Activated naive CD8-positive, alpha-beta T cell treated with anti-CD3 and anti-CD28 coated beads, Interleukin-2, amount 50 U/mL, for 24 hours (primary cell): ENCODE results near the gene WDR38.
A peak's percentile ranks its signal among the peaks of the same experiment; 100 is the strongest.

Experiments used
- ATAC-seq: fragments of 150-1000 bp; cut with Tn5 transposase; one replicate; pipeline ENCODE4 v1.10.0; 2021
- DNase-seq: peaks from one replicate; pipeline ENCODE4 v3.0.0; 2021
- H3K27ac Mint-ChIP-seq: one replicate; pipeline ENCODE4 v1.8.0; 2021; ENCODE audit warnings: mild to moderate bottlenecking, mixed read lengths
- H3K27me3 Mint-ChIP-seq: one replicate; pipeline ENCODE4 v1.8.0; 2021; ENCODE audit warnings: mixed read lengths
- H3K36me3 Mint-ChIP-seq: one replicate; pipeline ENCODE4 v1.8.0; 2021; ENCODE audit warnings: low read depth, mixed read lengths
- H3K4me1 Mint-ChIP-seq: one replicate; pipeline ENCODE4 v1.8.0; 2021; ENCODE audit warnings: mixed read lengths
- H3K4me3 Mint-ChIP-seq: one replicate; pipeline ENCODE4 v1.8.0; 2021; ENCODE audit warnings: mild to moderate bottlenecking, moderate library complexity, mixed read lengths
- H3K9me3 Mint-ChIP-seq: one replicate; pipeline ENCODE4 v1.8.0; 2021; ENCODE audit warnings: mixed read lengths

The WDR38 gene

GRCh38 chr9:124859803-124860581, 6.7 kb downstream of the WDR38 start:
- H3K4me1 Mint-ChIP-seq, result peaks cover 48% of the 10 kb centered on the region
- H3K27ac Mint-ChIP-seq, result peak overlapping the region; percentile 97
- peak overlapping the region; percentile 93 for H3K4me3 Mint-ChIP-seq
- H3K36me3 Mint-ChIP-seq, result peaks cover 47% of the 10 kb centered on the region
- DNase-seq (no peak), ATAC-seq (no peak)
- H3K9me3 Mint-ChIP-seq, result no peaks in the 10 kb centered on the region
- H3K27me3 Mint-ChIP-seq, result no peaks in the 10 kb centered on the region

- no peak for ATAC-seq
- H3K36me3 Mint-ChIP-seq, result peaks cover 47% of the 10 kb centered on the region
- DNase-seq, result no peak
- peak overlapping the region; percentile 93 for H3K4me3 Mint-ChIP-seq
- H3K27ac Mint-ChIP-seq, result peak overlapping the region; percentile 97
- H3K9me3 Mint-ChIP-seq, result no peaks in the 10 kb centered on the region
- H3K27me3 Mint-ChIP-seq, result no peaks in the 10 kb centered on the region
- peaks cover 48% of the 10 kb centered on the region for H3K4me1 Mint-ChIP-seq
These were observed 7.5 kb downstream of the WDR38 start for GRCh38 chr9:124860582-124861341.

GRCh38 chr9:124861342-124862229, 8.3 kb downstream of the WDR38 start, which contains the start of the genes ARPC5L and RPL35:
TSS of gene ARPC5L (plus strand) at chr9:124862130. CDS start at chr9:124869291, 7,161 bp downstream.
TSS of gene RPL35 (minus strand) at chr9:124861957. CDS start at chr9:124861912, 45 bp downstream.
- no peaks in the 10 kb centered on the region for H3K9me3 Mint-ChIP-seq
- peaks cover 47% of the 10 kb centered on the region for H3K36me3 Mint-ChIP-seq
- H3K4me3 Mint-ChIP-seq, result peak within 1 kb of the TSS; percentile 93
- DNase-seq (peak; percentile 95), ATAC-seq (peak; percentile 93)
- H3K27ac Mint-ChIP-seq, result peak within 1 kb of the TSS; percentile 97
- no peaks in the 10 kb centered on the region for H3K27me3 Mint-ChIP-seq
- peaks cover 48% of the 10 kb centered on the region for H3K4me1 Mint-ChIP-seq

GRCh38 chr9:124863371-124863871, 10.2 kb downstream of the WDR38 start:
- DNase-seq (no peak), ATAC-seq (no peak)
- no peaks in the 10 kb centered on the region for H3K9me3 Mint-ChIP-seq
- peak overlapping the region; percentile 32 for H3K4me3 Mint-ChIP-seq
- peaks cover 40% of the 10 kb centered on the region for H3K36me3 Mint-ChIP-seq
- H3K27ac Mint-ChIP-seq, result peak overlapping the region; percentile 72
- H3K4me1 Mint-ChIP-seq, result peaks cover 46% of the 10 kb centered on the region
- H3K27me3 Mint-ChIP-seq, result no peaks in the 10 kb centered on the region

- ATAC-seq (peak; percentile 67), DNase-seq (peak; percentile 94)
- Mint-ChIP-seq H3K4me3 (peak overlapping the region; percentile 97), H3K9me3 (no peaks in the 10 kb centered on the region), H3K4me1 (peaks cover 52% of the 10 kb centered on the region), H3K27ac (peak overlapping the region; percentile 99), H3K27me3 (no peaks in the 10 kb centered on the region), H3K36me3 (peaks cover 47% of the 10 kb centered on the region)
These were observed 15.5 kb downstream of the WDR38 start for GRCh38 chr9:124868511-124869465.

GRCh38 chr9:124869466-124869985, 16.3 kb downstream of the WDR38 start:
- Mint-ChIP-seq H3K4me1 (peaks cover 56% of the 10 kb centered on the region), H3K36me3 (peaks cover 52% of the 10 kb centered on the region)
- peak; percentile 6 for ATAC-seq

GRCh38 chr9:124869986-124870560, 16.8 kb downstream of the WDR38 start:
- Mint-ChIP-seq H3K4me3 (peak overlapping the region; percentile 97), H3K4me1 (peaks cover 58% of the 10 kb centered on the region), H3K27ac (peak overlapping the region; percentile 98), H3K27me3 (no peaks in the 10 kb centered on the region), H3K9me3 (no peaks in the 10 kb centered on the region), H3K36me3 (peaks cover 57% of the 10 kb centered on the region)
- DNase-seq (peak; percentile 87), ATAC-seq (peak; percentile 72)

More at GRCh38 chr9:124869466-124869985, 16.3 kb downstream of the WDR38 start:
- Mint-ChIP-seq H3K9me3 (no peaks in the 10 kb centered on the region), H3K4me3 (peak overlapping the region; percentile 97), H3K27me3 (no peaks in the 10 kb centered on the region), H3K27ac (peak overlapping the region; percentile 98)
- DNase-seq, result peak; percentile 44

- peak overlapping the region; percentile 98 for H3K27ac Mint-ChIP-seq
- no peaks in the 10 kb centered on the region for H3K9me3 Mint-ChIP-seq
- no peaks in the 10 kb centered on the region for H3K27me3 Mint-ChIP-seq
- DNase-seq (peak; percentile 17), ATAC-seq (no peak)
- H3K36me3 Mint-ChIP-seq, result peaks cover 61% of the 10 kb centered on the region
- peaks cover 58% of the 10 kb centered on the region for H3K4me1 Mint-ChIP-seq
- H3K4me3 Mint-ChIP-seq, result peak overlapping the region; percentile 97
These were observed 17.5 kb downstream of the WDR38 start for GRCh38 chr9:124870723-124871122.

GRCh38 chr9:124871156-124871561, 17.9 kb downstream of the WDR38 start:
- Mint-ChIP-seq H3K9me3 (no peaks in the 10 kb centered on the region), H3K27me3 (no peaks in the 10 kb centered on the region), H3K27ac (peak overlapping the region; percentile 98), H3K4me3 (peak overlapping the region; percentile 97), H3K4me1 (peaks cover 58% of the 10 kb centered on the region), H3K36me3 (peaks cover 64% of the 10 kb centered on the region)
- ATAC-seq (no peak), DNase-seq (no peak)

GRCh38 chr9:124873664-124874063, 20.4 kb downstream of the WDR38 start:
- Mint-ChIP-seq H3K4me3 (peak overlapping the region; percentile 38), H3K36me3 (peaks cover 66% of the 10 kb centered on the region), H3K27me3 (no peaks in the 10 kb centered on the region), H3K4me1 (peaks cover 48% of the 10 kb centered on the region), H3K9me3 (no peaks in the 10 kb centered on the region), H3K27ac (peak overlapping the region; percentile 98)
- ATAC-seq (no peak), DNase-seq (peak; percentile 14)

GRCh38 chr9:124875501-124875900, 22.2 kb downstream of the WDR38 start:
- Mint-ChIP-seq H3K27ac (no peak overlapping the region), H3K27me3 (no peaks in the 10 kb centered on the region), H3K4me1 (peaks cover 42% of the 10 kb centered on the region), H3K4me3 (no peak overlapping the region), H3K36me3 (peaks cover 69% of the 10 kb centered on the region), H3K9me3 (no peaks in the 10 kb centered on the region)
- ATAC-seq, result no peak
- no peak for DNase-seq

- H3K27ac Mint-ChIP-seq, result no peak overlapping the region
- H3K27me3 Mint-ChIP-seq, result no peaks in the 10 kb centered on the region
- H3K4me1 Mint-ChIP-seq, result peaks cover 25% of the 10 kb centered on the region
These were observed 23.9 kb downstream of the WDR38 start for GRCh38 chr9:124877021-124877782.

More at GRCh38 chr9:124877021-124877782, 23.9 kb downstream of the WDR38 start:
- Mint-ChIP-seq H3K4me3 (no peak overlapping the region), H3K9me3 (no peaks in the 10 kb centered on the region), H3K36me3 (peaks cover 52% of the 10 kb centered on the region)
- ATAC-seq (no peak), DNase-seq (no peak)
